IMR-90 (cell line): ENCODE results near the gene GPR135.

Experiments used
- CTCF ChIP-seq: conservative IDR thresholded peaks from 2 replicates; pipeline ENCODE4 v1.5.1; 2012; ENCODE audit warnings: mild to moderate bottlenecking, low read depth, low read length, improper control_type of control experiment
- POLR2A ChIP-seq: IDR thresholded peaks from 2 replicates; pipeline ENCODE4 v1.6.1; 2012; ENCODE audit warnings: mild to moderate bottlenecking, low read depth, low read length

- TF ChIP-seq CTCF (no peak), POLR2A (no peak)
These were observed 45.9 kb downstream of the GPR135 start for GRCh38 chr14:59419303-59419702.
